ENCODE data around the gene FBRS.

- TF ChIP-seq CTCF (IDR thresholded peaks at IDR 0.05 in 2 of 3, conservative IDR thresholded peaks at IDR 0.05 in 1 of 3; ENCODE audit: control insufficient read depth in 2 of 3, extremely low read depth in 1 of 3, insufficient read depth in 1 of 3, low read depth in 3 of 3, low read length in 3 of 3) (no peak), RFX5 (IDR thresholded peaks at IDR 0.05; ENCODE audit: low read depth, low read length) (no peak), EZH2 (IDR thresholded peaks at IDR 0.05; ENCODE audit: borderline replicate concordance, control insufficient read depth, low read depth, low read length) (no peak), STAT3 (IDR thresholded peaks at IDR 0.05; ENCODE audit: low read depth, low read length) (no peak), POLR2A (IDR thresholded peaks at IDR 0.05; ENCODE audit: low read depth, low read length) (no peak)
Measured at GRCh38 chr16:30694926-30695693, 36.9 kb downstream of the FBRS start.
